Left lung (tissue), 10 donors: Measurements from ENCODE around the gene NRXN2. TPM values are rescaled to one million over a fixed set of nuclear protein-coding genes. Genes with fewer than 3 reads are reported as not detected.

Experiments used
- ATAC-seq: fragments of 200-7000 bp; cut with Tn5 transposase; one replicate; pipeline ENCODE4 v1.9.1; 2020; ENCODE audit warnings: moderate library complexity
- DNase-seq, 4 donors: peaks; one replicate each; pipeline ENCODE4 v3.0.0-alpha.2; 2013 to 2020
- H3K27ac ChIP-seq, 2 donors: fragments of 200-600 bp; sonication (generic) in 1 of 2; one replicate each; pipeline versions ENCODE4 v1.5.0 to v1.8.0; 2020 to 2021
- H3K27me3 ChIP-seq, 2 donors: fragments of 200-600 bp; sonication (generic) in 1 of 2; one replicate each; pipeline versions ENCODE4 v1.5.0 to v1.8.0; 2020 to 2021
- H3K36me3 ChIP-seq, 2 donors: fragments of 200-600 bp; sonication (generic) in 1 of 2; one replicate each; pipeline versions ENCODE4 v1.5.0 to v1.8.0; 2020 to 2021
- H3K4me1 ChIP-seq, 2 donors: fragments of 200-600 bp; one replicate each; pipeline ENCODE4 v1.8.0; 2021
- H3K4me3 ChIP-seq, 2 donors: fragments of 200-600 bp; sonication (generic) in 1 of 2; one replicate each; pipeline versions ENCODE4 v1.5.0 to v1.8.0; 2020 to 2021; ENCODE audit warnings: mild to moderate bottlenecking in 1 of 2
- H3K9me3 ChIP-seq, 2 donors: fragments of 200-600 bp; sonication (generic) in 1 of 2; one replicate each; pipeline versions ENCODE4 v1.5.0 to v1.8.0; 2020 to 2021
- intact Hi-C, 2 donors: fragments of 100-400 bp; cut with DNase I; formaldehyde crosslinking; loops; one replicate each; pipeline versions ENCODE4 v1.11.2 to v1.14.2; 2022
- polyA plus RNA-seq, 6 donors: library from polyadenylated mRNA; unstranded; fragments of 120-200 nt; gene quantifications; one replicate each; pipeline ENCODE4 v1.2.1, GENCODE V29; 2013; ENCODE audit not compliant: insufficient read length in 6 of 6
- total RNA-seq, 2 donors: library from RNA; stranded (reverse); fragmentation: NEBNext Ultra II Directional; extraction: Animal tissue kit (Norgen Biotek cat#: 25700); gene quantifications; one replicate each; pipeline ENCODE4 v1.2.1, GENCODE V29; 2021
- TF ChIP-seq, protein P1 (sequence below), 2 donors: fragments of 200-600 bp; sonication (generic) in 1 of 2; IDR thresholded peaks; one replicate each; pipeline versions ENCODE4 v1.5.0 to v1.8.0; 2021; ENCODE audit warnings: antibody characterized with exemption in 2 of 2
- donor health status: DM: no; HTN: yes; CAD: no.
- donor health status: DM: no; HTN: no; CAD: no.

NRXN2 gene
- total and polyA plus RNA-seq, 8 donors: 3.5 to 15.0 (median 10.4) TPM

DNA sequence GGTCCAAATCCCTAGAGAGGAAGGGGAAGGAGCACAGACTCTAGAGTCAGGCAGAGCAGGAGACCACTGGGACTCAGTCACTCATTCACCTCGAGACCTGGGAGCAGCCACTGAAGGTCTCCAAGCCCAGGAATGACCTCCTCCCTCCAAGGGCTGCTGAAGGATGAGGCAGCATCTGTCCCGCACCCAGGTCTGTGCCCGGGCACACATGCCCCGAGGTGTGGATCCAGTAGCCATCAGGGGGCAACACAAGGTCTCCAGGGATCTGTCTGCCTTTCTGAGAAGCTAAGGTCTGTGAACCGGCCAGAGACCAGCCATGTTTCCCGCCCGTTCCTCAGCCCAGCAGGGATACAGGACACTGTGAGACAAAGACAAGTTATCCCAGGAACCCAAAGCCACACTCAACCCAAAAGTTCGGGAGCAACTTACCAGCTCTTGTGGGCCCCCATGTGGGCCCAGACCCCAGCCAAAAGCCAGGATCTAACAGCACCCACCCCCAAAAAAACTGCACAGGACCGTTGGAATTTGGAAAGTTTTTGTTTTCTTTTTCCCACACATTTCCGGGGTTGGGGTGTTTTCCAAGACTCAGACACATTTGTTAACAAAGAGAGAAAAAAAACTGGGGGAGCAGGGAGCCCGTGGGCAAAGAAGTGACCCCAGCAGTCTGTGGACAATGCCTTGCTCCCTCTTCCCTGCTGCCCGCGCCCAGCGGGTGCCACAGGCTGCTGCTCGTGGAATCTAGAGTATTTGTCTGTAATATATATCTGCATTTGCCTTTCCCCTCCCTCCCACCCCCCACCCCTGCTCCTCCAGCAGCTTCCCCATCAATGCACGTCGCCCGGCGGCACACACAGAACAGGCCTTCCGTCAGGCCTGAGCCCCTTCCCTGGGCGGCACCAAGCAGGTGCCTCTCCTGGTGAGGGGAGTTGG, 117.1 kb downstream of the NRXN2 start:
- Histone ChIP-seq H3K4me3 (no peak overlapping the region), H3K36me3 (no peaks in the 10 kb centered on the region), H3K27me3 (peaks cover 0 to 40% of the 10 kb centered on the region in 2 donors), H3K27ac (no peak overlapping the region), H3K4me1 (no peaks in the 10 kb centered on the region), H3K9me3 (no peaks in the 10 kb centered on the region)
- ATAC-seq (no peak), DNase-seq (peak in 1 of 4 donors; percentile 55)
- TF ChIP-seq, protein P1, sequence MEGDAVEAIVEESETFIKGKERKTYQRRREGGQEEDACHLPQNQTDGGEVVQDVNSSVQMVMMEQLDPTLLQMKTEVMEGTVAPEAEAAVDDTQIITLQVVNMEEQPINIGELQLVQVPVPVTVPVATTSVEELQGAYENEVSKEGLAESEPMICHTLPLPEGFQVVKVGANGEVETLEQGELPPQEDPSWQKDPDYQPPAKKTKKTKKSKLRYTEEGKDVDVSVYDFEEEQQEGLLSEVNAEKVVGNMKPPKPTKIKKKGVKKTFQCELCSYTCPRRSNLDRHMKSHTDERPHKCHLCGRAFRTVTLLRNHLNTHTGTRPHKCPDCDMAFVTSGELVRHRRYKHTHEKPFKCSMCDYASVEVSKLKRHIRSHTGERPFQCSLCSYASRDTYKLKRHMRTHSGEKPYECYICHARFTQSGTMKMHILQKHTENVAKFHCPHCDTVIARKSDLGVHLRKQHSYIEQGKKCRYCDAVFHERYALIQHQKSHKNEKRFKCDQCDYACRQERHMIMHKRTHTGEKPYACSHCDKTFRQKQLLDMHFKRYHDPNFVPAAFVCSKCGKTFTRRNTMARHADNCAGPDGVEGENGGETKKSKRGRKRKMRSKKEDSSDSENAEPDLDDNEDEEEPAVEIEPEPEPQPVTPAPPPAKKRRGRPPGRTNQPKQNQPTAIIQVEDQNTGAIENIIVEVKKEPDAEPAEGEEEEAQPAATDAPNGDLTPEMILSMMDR (IDR thresholded peaks at IDR 0.05): no peak
- intact Hi-C loops: no loop called here

DNA sequence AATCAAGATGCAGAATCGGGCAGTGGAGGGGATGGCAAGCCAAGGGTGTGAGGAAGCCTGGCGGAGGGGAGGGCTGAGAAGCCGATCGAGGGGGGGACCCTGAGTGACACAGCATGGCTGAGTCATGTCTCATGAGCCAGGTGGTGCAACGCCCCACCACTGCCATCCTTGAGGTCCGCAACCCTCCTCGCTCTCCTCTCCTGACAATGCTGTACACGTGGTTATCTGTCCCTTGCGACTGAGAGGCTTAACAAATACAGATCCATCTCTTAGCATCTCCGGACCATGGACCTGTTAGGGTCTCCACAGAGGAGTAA, 117.8 kb downstream of the NRXN2 start:
- no peak for DNase-seq
- Histone ChIP-seq H3K9me3 (no peaks in the 10 kb centered on the region), H3K4me3 (no peak overlapping the region), H3K27me3 (peaks cover 0 to 40% of the 10 kb centered on the region in 2 donors), H3K27ac (no peak overlapping the region), H3K4me1 (no peaks in the 10 kb centered on the region), H3K36me3 (no peaks in the 10 kb centered on the region)
- intact Hi-C loops: no loop called here
- no peak for ATAC-seq
- TF ChIP-seq, protein P1 (IDR thresholded peaks at IDR 0.05): no peak

DNA sequence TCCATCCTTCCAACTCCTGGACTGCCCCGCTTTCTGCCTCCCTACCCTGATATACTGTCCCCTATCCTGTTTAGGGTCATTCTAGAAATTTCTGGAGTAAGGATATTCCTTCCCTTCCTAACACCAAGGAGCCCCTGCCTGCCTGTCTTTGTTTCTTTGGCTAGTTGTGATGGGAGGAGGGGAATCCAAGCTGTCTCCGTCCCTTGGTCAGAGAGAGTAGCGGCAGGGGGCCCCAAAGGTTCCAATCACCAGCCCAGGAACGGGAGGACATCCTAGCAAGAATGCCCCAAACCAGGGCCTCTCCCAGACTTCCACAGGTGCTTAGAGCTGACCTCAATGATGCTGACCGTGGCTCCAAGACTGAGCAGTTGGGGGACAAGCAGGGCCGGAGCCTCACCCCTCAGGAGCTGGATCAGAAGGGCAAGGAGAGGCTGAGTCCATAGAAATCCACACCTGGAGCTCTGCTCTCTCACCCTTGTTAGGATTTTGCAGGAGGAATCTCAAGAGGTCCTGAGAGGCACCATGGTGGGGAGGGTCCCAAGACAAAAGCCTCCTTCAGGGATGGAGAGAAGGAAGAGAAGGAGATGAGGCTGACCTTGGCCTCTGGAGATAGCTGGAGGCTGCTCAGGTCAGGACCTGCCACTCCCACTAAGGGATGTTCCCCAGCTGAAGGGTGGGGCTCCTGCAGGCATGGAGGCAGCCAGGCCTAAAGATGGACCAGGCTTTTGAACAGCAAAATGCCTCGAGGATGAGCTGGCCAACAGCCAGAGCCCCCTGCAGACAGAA, 118.3 kb downstream of the NRXN2 start:
- Histone ChIP-seq H3K36me3 (no peaks in the 10 kb centered on the region), H3K4me1 (no peaks in the 10 kb centered on the region), H3K9me3 (no peaks in the 10 kb centered on the region), H3K27me3 (peaks cover 0 to 40% of the 10 kb centered on the region in 2 donors), H3K27ac (no peak overlapping the region), H3K4me3 (no peak overlapping the region)
- intact Hi-C loops: no loop called here
- TF ChIP-seq, protein P1 (IDR thresholded peaks at IDR 0.05): no peak
- no peak for ATAC-seq
- no peak for DNase-seq

DNA sequence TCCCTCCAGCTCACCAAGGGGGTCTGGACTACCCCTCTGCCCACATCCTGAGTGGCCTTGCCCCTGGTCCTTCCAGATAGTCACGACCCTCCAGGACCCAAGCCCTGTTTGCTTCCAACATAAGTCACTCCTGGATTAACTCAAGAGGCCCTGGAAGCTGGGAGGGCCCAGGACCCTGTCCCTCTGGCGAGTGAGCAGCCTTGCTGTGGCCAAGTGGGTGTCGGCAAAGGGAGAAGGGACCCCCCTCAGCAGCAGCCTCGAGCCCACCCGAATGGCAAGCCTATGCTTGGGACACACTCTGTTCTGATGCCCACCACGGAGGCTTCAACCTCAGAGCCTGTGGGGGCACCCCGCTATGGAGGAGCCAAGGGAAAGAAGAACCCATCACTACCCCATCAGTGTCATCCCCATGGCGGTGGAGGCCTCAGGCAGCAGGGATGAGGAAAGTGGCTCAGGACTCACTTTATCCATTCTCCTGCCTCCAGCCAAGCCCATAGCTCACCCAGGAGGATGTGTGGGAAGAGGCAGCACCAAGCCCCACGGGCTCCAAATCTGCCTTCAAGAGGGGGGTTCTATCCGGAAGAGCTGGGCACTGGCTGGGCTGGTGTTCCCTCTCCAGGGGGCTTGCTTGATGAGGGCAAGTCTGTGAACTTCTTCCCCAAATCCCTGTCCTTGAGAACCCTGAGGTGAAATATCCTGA, 119.4 kb downstream of the NRXN2 start:
- H3K27me3 ChIP-seq: peaks cover 0 to 39% of the 10 kb centered on the region in 2 donors
- DNase-seq (no peak), ATAC-seq (no peak)
- no peaks in the 10 kb centered on the region for H3K36me3 ChIP-seq
- no peak overlapping the region for H3K4me3 ChIP-seq
- H3K27ac ChIP-seq: no peak overlapping the region
- TF ChIP-seq, protein P1 (IDR thresholded peaks at IDR 0.05): no peak
- intact Hi-C loops: no loop called here
- H3K4me1 ChIP-seq: no peaks in the 10 kb centered on the region
- no peaks in the 10 kb centered on the region for H3K9me3 ChIP-seq
